K562 (cell line): ENCODE measurements around the gene PNCK. TPM values are rescaled to one million over a fixed set of nuclear protein-coding genes. Genes with fewer than 3 reads are reported as not detected.
"Not testable (repeated sequence)": the region's sequence is repeated elsewhere in the genome, so short reads cannot be mapped to it uniquely, and the experiment has no call there.

Source experiments
- ATAC-seq: fragments of 200-7000 bp; cut with Tn5 transposase; 3 replicates; pipeline ENCODE4 v1.9.1; 2020; ENCODE audit warnings: moderate library complexity
- BruUV-seq: library from RNA; stranded (reverse); fragments of 400-500 nt; replicated peaks from 2 replicates; lab custom pipeline; 2021; lab: Mats Ljungman, UMichigan
- CTCF ChIA-PET: fragments of 300-600 bp; formaldehyde crosslinking; extraction: SDS; loops from one replicate; lab custom pipeline; 2021; ENCODE audit warnings: low intra/inter-chr PET ratio; lab: Yijun Ruan, JAX
- POLR2A ChIA-PET: fragments of 300-600, 350-650 bp; sonication (Branson Sonifier 250); formaldehyde crosslinking; extraction: SDS; loops from one replicate; lab custom pipeline; 2021; ENCODE audit warnings: antibody characterized with exemption, inconsistent platforms; lab: Yijun Ruan, JAX
- DNase-seq, 4 experiments: peaks; one replicate each; pipeline versions ENCODE4 v3.0.0 to v3.0.0-alpha.2; 2011 to 2018; ENCODE audit warnings: low spot score in 3 of 4, mixed read lengths in 3 of 4; ENCODE audit errors: extremely low read depth in 1 of 4
- FAIRE-seq: peaks from 2 replicates; lab custom pipeline; 2011; peaks lifted over from hg19 to GRCh38; lab: Jason Lieb, UNC
- H2AFZ ChIP-seq: 2 replicates; pipeline ENCODE4 v1.6.0; 2011; ENCODE audit warnings: low read depth, low read length, control low read depth, inconsistent platforms
- H3K27ac ChIP-seq: fragments of 200-600 bp; 3 replicates; pipeline ENCODE4 v1.8.0; 2011; ENCODE audit warnings: low read depth, mild to moderate bottlenecking, control low read depth, inconsistent platforms, low read length, moderate library complexity, mixed read lengths; ENCODE audit errors: extremely low read depth
- H3K27me3 ChIP-seq, 2 experiments: fragments of 300-600 bp in 1 of 2; 2 replicates in 1 of 2; 3 replicates in 1 of 2; pipeline versions ENCODE4 v1.6.0 to v1.8.0; 2011; ENCODE audit warnings: inconsistent platforms in 2 of 2, low read length in 2 of 2, mild to moderate bottlenecking in 1 of 2, mixed read lengths in 1 of 2, moderate library complexity in 1 of 2; ENCODE audit not compliant: control insufficient read depth in 2 of 2, insufficient read depth in 2 of 2
- H3K36me3 ChIP-seq: fragments of 300-600 bp; 3 replicates; pipeline ENCODE4 v1.8.0; 2011; ENCODE audit warnings: mild to moderate bottlenecking, low read length, inconsistent platforms; ENCODE audit not compliant: control insufficient read depth, insufficient read depth
- H3K4me1 ChIP-seq, 2 experiments: fragments of 200-600 bp in 1 of 2; replicated peaks in 1 of 2; 2 replicates in 1 of 2; 3 replicates in 1 of 2; pipeline versions ENCODE4 v1.5.1 to v1.8.0; 2011; ENCODE audit warnings: inconsistent platforms in 2 of 2, low read length in 2 of 2, mild to moderate bottlenecking in 1 of 2, mixed read lengths in 1 of 2, moderate library complexity in 1 of 2; ENCODE audit not compliant: control insufficient read depth in 2 of 2, insufficient read depth in 2 of 2
- H3K4me2 ChIP-seq: 2 replicates; pipeline ENCODE4 v1.6.1; 2011; ENCODE audit warnings: low read length, control low read depth, inconsistent platforms, mixed read lengths; ENCODE audit not compliant: insufficient read depth
- H3K4me3 ChIP-seq: fragments of 200-600 bp; sonication (generic), shearing (Covaris generic); 2 replicates; pipeline ENCODE4 v1.5.1; 2016; ENCODE audit warnings: control low read depth, inconsistent platforms
- H3K79me2 ChIP-seq: fragments of 200-600 bp; 3 replicates; pipeline ENCODE4 v1.8.0; 2011; ENCODE audit warnings: low read length, inconsistent platforms; ENCODE audit not compliant: control insufficient read depth, insufficient read depth
- H3K9ac ChIP-seq, 2 experiments: 2 replicates each; pipeline versions ENCODE4 v1.6.0 to v1.6.1; 2011; ENCODE audit warnings: low read depth in 2 of 2, low read length in 2 of 2, control low read depth in 1 of 2, inconsistent platforms in 1 of 2, mild to moderate bottlenecking in 1 of 2, mixed read lengths in 1 of 2; ENCODE audit not compliant: insufficient read depth in 1 of 2
- H3K9me1 ChIP-seq: one replicate; pipeline ENCODE4 v1.6.0; 2011; ENCODE audit warnings: inconsistent platforms, mild to moderate bottlenecking, low read length, moderate library complexity; ENCODE audit not compliant: control insufficient read depth, insufficient read depth
- H3K9me3 ChIP-seq: replicated peaks from 2 replicates; pipeline ENCODE4 v1.5.1; 2011; ENCODE audit warnings: low read depth, low read length, inconsistent platforms; ENCODE audit not compliant: control insufficient read depth, insufficient read depth
- H4K20me1 ChIP-seq: replicated peaks from 2 replicates; pipeline ENCODE4 v1.6.1; 2011; ENCODE audit warnings: low read length, inconsistent platforms, mixed read lengths; ENCODE audit not compliant: control insufficient read depth, insufficient read depth
- WGBS: fragments of 100-300 bp; shearing (Covaris generic); methylation state at CpG from one replicate; pipeline ENCODE4 v1.1.6; 2016; ENCODE audit warnings: low coverage, mixed read lengths; ENCODE audit not compliant: insufficient coverage; ENCODE audit errors: missing lambda C conversion rate; 5-methylcytosine and 5-hydroxymethylcytosine counted together
- in situ Hi-C: fragments of 300-500 bp; cut with MboI; formaldehyde crosslinking; loops from 4 replicates; pipeline ENCODE4 v1.15.0; 2018; ENCODE audit warnings: inconsistent platforms, mixed read lengths
- intact Hi-C: fragments of 100-400 bp; cut with micrococcal nuclease; formaldehyde crosslinking; loops from 2 replicates; pipeline ENCODE4 v1.14.2; 2022
- polyA plus RNA-seq, 8 experiments: library from polyadenylated mRNA; depleted of rRNA in 4 of 8; stranded (reverse) in 5 of 8; unstranded in 3 of 8; fragments of >200 nt; fragmentation: Nextera tagmentation in 2 of 8; fragmentation: Illumina TruSeq in 1 of 8; extraction: Ambion mirVana in 2 of 8; extraction: Trizol in 1 of 8; gene quantifications; 2 replicates each; pipeline versions ENCODE4 v1.2.1 to v1.2.3, GENCODE V29; 2011 to 2014; ENCODE audit warnings: inconsistent platforms in 1 of 8, missing spikeins in 1 of 8
- total RNA-seq, 7 experiments: library from RNA; depleted of rRNA in 6 of 7; stranded (reverse); fragments of >200 nt in 6 of 7; fragmentation: Illumina TruSeq in 2 of 7; extraction: Trizol in 2 of 7; gene quantifications; 2 replicates each; pipeline versions ENCODE4 v1.2.1 to v1.2.3, GENCODE V29; 2011 to 2021; ENCODE audit warnings: low replicate concordance in 1 of 7
- TF ChIP-seq, protein P1 (sequence below), 3 experiments: IDR thresholded peaks in 2 of 3; conservative IDR thresholded peaks in 1 of 3; 2 replicates each; pipeline ENCODE4 v1.5.1; 2011 to 2012; ENCODE audit warnings: low read length in 3 of 3, mild to moderate bottlenecking in 3 of 3, control low read depth in 2 of 3, improper control_type of control experiment in 1 of 3, inconsistent platforms in 1 of 3, low read depth in 1 of 3, mixed read lengths in 1 of 3, moderate library complexity in 1 of 3; ENCODE audit not compliant: insufficient read depth in 2 of 3
- TF ChIP-seq, protein P2 (sequence below): sonication (generic); formaldehyde crosslinking; IDR thresholded peaks from 2 replicates; pipeline ENCODE4 v1.8.1; 2023; ENCODE audit warnings: mild to moderate bottlenecking, missing genetic modification reagents

Gene PNCK
- total and polyA plus RNA-seq, 9 of the 15 experiments (the other 6 are each of a cell fraction or from before 2014, with no cell fraction given) = 0.13 to 7.5 (median 1.2) TPM; not detected in 1

DNA sequence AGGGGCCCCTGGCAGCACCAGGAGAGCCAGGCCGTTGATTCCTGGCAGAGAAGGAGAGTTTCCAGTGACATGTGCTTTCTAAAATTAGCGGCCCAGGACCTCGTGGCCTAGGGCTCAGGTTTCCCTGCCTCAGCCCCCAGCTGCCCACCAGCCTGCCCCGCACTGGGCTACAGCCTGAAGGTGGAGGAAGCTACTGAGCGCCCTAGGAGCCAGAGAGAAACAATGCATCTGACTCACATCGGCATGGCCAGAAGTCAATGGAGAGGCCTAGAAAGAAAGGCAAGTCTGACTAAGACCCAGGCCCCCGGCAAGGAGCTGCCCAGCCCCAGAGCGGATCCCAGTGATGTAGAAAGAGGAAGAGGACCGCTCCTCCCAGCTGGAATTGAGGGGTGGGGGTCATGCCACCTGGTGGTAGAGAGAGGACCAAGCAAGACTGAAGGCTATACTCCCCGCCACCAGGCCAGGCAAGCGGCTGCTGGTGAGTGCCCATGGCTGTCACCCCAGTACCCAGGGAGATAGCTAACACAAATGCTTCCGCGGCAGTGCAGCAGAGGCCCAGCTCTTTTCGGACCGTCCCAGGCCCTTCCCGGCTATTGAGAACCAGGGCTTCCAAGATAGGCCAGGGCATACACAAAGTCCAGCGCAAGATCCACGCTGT lies 31.9 kb upstream of the PNCK start:
- 97% methylated on average over 10 of the region's 18 CpGs for WGBS
- CTCF ChIA-PET, FAIRE-seq: not testable (repeated sequence)

GRCh38 chrX:153704631-153705402 lies 31.2 kb upstream of the PNCK start:
- H3K4me2 ChIP-seq, DNase-seq, H3K9ac ChIP-seq, H3K27me3 ChIP-seq, H3K9me3 ChIP-seq, intact Hi-C loops, H4K20me1 ChIP-seq, CTCF ChIA-PET, H3K27ac ChIP-seq, FAIRE-seq, H2AFZ ChIP-seq, BruUV-seq, H3K4me3 ChIP-seq, ATAC-seq, H3K9me1 ChIP-seq, H3K79me2 ChIP-seq, in situ Hi-C loops: not testable (repeated sequence)
- POLR2A ChIA-PET = interaction anchor here (0.8 kb wide), 1 partner anchor 246 kb away, joined by 3 read pairs; no protein-coding TSS in a partner anchor
- Histone ChIP-seq H3K4me1 (peaks cover 3 to 10% of the 10 kb centered on the region in 2 experiments; a peak in 4 of 5 replicates), H3K36me3 (peaks cover 82% of the 10 kb centered on the region; the same call in 1 of the 3 replicates)
- 95% methylated on average over 6 of the region's 12 CpGs for WGBS

More for the DNA sequence above, 31.9 kb upstream of the PNCK start:
- TF ChIP-seq, protein P1, sequence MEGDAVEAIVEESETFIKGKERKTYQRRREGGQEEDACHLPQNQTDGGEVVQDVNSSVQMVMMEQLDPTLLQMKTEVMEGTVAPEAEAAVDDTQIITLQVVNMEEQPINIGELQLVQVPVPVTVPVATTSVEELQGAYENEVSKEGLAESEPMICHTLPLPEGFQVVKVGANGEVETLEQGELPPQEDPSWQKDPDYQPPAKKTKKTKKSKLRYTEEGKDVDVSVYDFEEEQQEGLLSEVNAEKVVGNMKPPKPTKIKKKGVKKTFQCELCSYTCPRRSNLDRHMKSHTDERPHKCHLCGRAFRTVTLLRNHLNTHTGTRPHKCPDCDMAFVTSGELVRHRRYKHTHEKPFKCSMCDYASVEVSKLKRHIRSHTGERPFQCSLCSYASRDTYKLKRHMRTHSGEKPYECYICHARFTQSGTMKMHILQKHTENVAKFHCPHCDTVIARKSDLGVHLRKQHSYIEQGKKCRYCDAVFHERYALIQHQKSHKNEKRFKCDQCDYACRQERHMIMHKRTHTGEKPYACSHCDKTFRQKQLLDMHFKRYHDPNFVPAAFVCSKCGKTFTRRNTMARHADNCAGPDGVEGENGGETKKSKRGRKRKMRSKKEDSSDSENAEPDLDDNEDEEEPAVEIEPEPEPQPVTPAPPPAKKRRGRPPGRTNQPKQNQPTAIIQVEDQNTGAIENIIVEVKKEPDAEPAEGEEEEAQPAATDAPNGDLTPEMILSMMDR (IDR thresholded peaks at IDR 0.05 in 2 of 3, conservative IDR thresholded peaks at IDR 0.05 in 1 of 3; ENCODE audit: insufficient read depth in 2 of 3, low read depth in 1 of 3, low read length in 3 of 3) = 0 out of 6 replicates have a peak, but pooled peaks of 1 of the 3 experiments have one; percentile 6
- TF ChIP-seq, protein P2, sequence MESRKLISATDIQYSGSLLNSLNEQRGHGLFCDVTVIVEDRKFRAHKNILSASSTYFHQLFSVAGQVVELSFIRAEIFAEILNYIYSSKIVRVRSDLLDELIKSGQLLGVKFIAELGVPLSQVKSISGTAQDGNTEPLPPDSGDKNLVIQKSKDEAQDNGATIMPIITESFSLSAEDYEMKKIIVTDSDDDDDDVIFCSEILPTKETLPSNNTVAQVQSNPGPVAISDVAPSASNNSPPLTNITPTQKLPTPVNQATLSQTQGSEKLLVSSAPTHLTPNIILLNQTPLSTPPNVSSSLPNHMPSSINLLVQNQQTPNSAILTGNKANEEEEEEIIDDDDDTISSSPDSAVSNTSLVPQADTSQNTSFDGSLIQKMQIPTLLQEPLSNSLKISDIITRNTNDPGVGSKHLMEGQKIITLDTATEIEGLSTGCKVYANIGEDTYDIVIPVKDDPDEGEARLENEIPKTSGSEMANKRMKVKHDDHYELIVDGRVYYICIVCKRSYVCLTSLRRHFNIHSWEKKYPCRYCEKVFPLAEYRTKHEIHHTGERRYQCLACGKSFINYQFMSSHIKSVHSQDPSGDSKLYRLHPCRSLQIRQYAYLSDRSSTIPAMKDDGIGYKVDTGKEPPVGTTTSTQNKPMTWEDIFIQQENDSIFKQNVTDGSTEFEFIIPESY = 0 out of 2 replicates have a peak, but pooled peaks have one; percentile 10
- H3K4me3 ChIP-seq, intact Hi-C loops, H3K9ac ChIP-seq, in situ Hi-C loops, H3K79me2 ChIP-seq, H3K4me2 ChIP-seq, H3K27ac ChIP-seq, BruUV-seq, DNase-seq, ATAC-seq, H3K9me3 ChIP-seq, H3K27me3 ChIP-seq, H3K9me1 ChIP-seq, H2AFZ ChIP-seq, H4K20me1 ChIP-seq: not testable (repeated sequence)
- POLR2A ChIA-PET = interaction anchor here (0.8 kb wide), 1 partner anchor 245 kb away, joined by 3 read pairs; no protein-coding TSS in a partner anchor
- peaks cover 3 to 13% of the 10 kb centered on the region in 2 experiments; a peak in 4 of 5 replicates for H3K4me1 ChIP-seq
- H3K36me3 ChIP-seq = peaks cover 88% of the 10 kb centered on the region; the same call in 1 of the 3 replicates
